ENCODE results near the gene RPL39.

DNA sequence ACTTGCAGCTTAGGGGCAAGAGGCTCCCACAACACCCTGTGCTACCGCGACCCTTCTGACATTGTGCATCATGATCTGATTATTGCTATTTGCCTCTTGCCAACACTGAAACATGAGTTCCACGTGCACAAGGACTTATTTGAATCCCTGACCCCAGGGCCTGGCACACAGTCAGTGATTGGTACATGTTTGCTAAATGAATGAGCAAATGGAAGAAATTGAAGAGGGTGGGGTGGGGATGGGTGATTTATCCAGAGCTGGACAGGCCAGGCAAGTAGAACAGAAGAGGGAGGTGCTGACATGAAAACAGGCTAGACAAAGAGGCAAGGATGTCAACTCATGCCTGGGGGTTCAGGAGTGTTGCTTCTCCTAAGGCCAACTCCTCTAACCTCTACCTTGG, 24.9 kb upstream of the RPL39 start:
- TF ChIP-seq, protein P1, sequence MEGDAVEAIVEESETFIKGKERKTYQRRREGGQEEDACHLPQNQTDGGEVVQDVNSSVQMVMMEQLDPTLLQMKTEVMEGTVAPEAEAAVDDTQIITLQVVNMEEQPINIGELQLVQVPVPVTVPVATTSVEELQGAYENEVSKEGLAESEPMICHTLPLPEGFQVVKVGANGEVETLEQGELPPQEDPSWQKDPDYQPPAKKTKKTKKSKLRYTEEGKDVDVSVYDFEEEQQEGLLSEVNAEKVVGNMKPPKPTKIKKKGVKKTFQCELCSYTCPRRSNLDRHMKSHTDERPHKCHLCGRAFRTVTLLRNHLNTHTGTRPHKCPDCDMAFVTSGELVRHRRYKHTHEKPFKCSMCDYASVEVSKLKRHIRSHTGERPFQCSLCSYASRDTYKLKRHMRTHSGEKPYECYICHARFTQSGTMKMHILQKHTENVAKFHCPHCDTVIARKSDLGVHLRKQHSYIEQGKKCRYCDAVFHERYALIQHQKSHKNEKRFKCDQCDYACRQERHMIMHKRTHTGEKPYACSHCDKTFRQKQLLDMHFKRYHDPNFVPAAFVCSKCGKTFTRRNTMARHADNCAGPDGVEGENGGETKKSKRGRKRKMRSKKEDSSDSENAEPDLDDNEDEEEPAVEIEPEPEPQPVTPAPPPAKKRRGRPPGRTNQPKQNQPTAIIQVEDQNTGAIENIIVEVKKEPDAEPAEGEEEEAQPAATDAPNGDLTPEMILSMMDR (IDR thresholded peaks at IDR 0.05 in 4 of 5, conservative IDR thresholded peaks at IDR 0.05 in 1 of 5): no peak
- TF ChIP-seq POLR2A (IDR thresholded peaks at IDR 0.05): no peak
